GM12874 (cell line): ENCODE data around the gene ADSS1.

Experiments
- CTCF ChIP-seq: IDR thresholded peaks from 2 replicates; pipeline ENCODE4 v1.5.1; 2011; ENCODE audit warnings: low read depth, mild to moderate bottlenecking, control low read depth, low read length, moderate library complexity; ENCODE audit not compliant: insufficient read depth

ADSS1 gene

GRCh38 chr14:104684449-104684821 lies 39.6 kb upstream of the ADSS1 start:
- no peak for TF ChIP-seq CTCF

GRCh38 chr14:104685216-104685997 lies 38.6 kb upstream of the ADSS1 start:
- no peak for TF ChIP-seq CTCF

- TF ChIP-seq CTCF = no peak
Measured at GRCh38 chr14:104685998-104686610, 37.9 kb upstream of the ADSS1 start.

GRCh38 chr14:104686624-104687517 lies 37.2 kb upstream of the ADSS1 start:
- no peak for TF ChIP-seq CTCF

- no peak for TF ChIP-seq CTCF
Measured at GRCh38 chr14:104687601-104688504, 36.2 kb upstream of the ADSS1 start.

GRCh38 chr14:104688505-104689108 lies 35.4 kb upstream of the ADSS1 start:
- no peak for TF ChIP-seq CTCF
